ENCODE measurements around the gene RYR3. TPM values are rescaled to one million over a fixed set of nuclear protein-coding genes. Genes with fewer than 3 reads are reported as not detected.

The RYR3 gene
- total and polyA plus RNA-seq, 2 of the 13 experiments (the other 11 are each of a cell fraction or from before 2014, with no cell fraction given) = not detected

GRCh38 chr15:33636234-33636633 lies 325.5 kb downstream of the RYR3 start:
- in situ Hi-C loops (cut with HindIII; ENCODE audit: extremely low pct_ligation_motif_present, low pct_unique_long_range_greater_than_20kb) = no loop called here
- no peaks in the 10 kb centered on the region for H3K36me3 ChIP-seq (replicated peaks in 1 of 2; ENCODE audit: control insufficient read depth in 1 of 2, insufficient read depth in 2 of 2, low read length in 2 of 2)
- H3K27me3 ChIP-seq (ENCODE audit: control insufficient read depth in 1 of 2, insufficient read depth in 2 of 2, low read length in 2 of 2) = peaks cover 0 to 13% of the 10 kb centered on the region in 2 experiments; a peak in 2 of 5 replicates
- no peaks in the 10 kb centered on the region for H3K9me3 ChIP-seq (ENCODE audit: low read length)
- H3K27ac ChIP-seq (ENCODE audit: extremely low read length, insufficient read depth, low read length) = no peak overlapping the region
- CTCF ChIA-PET (ENCODE audit: low intra/inter-chr PET ratio, low total read pairs) = no interaction called here
- H2AFZ ChIP-seq (ENCODE audit: low read length) = no peak overlapping the region
- 2% methylated on average over 7 of the region's 7 CpGs for whole genome bisulfite sequencing (ENCODE audit: low lambda C conversion rate)
- H3K4me3 ChIP-seq (replicated peaks in 1 of 3; ENCODE audit: insufficient read depth in 1 of 3, low read depth in 2 of 3, low read length in 3 of 3) = no peak overlapping the region
- BruUV-seq (replicated peaks) = no TSS peak
- FAIRE-seq (no peak), DNase-seq (ENCODE audit: low spot score) (no peak), ATAC-seq (no peak)
- intact Hi-C loops (cut with micrococcal nuclease; ENCODE audit: unreplicated experiment) = no loop called here
- no peaks in the 10 kb centered on the region for H4K20me1 ChIP-seq (ENCODE audit: insufficient read depth, low read length)
- H3K4me1 ChIP-seq (ENCODE audit: insufficient read depth, low read length) = no peaks in the 10 kb centered on the region
- no peak overlapping the region for H3K4me2 ChIP-seq (ENCODE audit: low read depth, low read length)
- POLR2A ChIA-PET = no interaction called here
- no peak overlapping the region for H3K9ac ChIP-seq (ENCODE audit: insufficient read depth, low read depth, low read length)
- H3K79me2 ChIP-seq (ENCODE audit: insufficient read depth, low read length) = no peaks in the 10 kb centered on the region
- TF ChIP-seq NR1H2 (CRISPR knock-in tag; IDR thresholded peaks at IDR 0.05; ENCODE audit: borderline replicate concordance, low read depth) (no peak), ISX (CRISPR knock-in tag; conservative IDR thresholded peaks at IDR 0.05) (no peak), SMYD3 (CRISPR knock-in tag; IDR thresholded peaks at IDR 0.05) (no peak), ZBTB40 (IDR thresholded peaks at IDR 0.05) (no peak), ZBTB40 (CRISPR knock-in tag; IDR thresholded peaks at IDR 0.05) (no peak), ZNF609 (CRISPR knock-in tag; IDR thresholded peaks at IDR 0.05; ENCODE audit: borderline replicate concordance) (no peak)

Data from HepG2 (cell line).